ENCODE results near the gene SLC17A4. TPM values are rescaled to one million over a fixed set of nuclear protein-coding genes. Genes with fewer than 3 reads are reported as not detected.

Gene SLC17A4
- not detected for polyA plus RNA-seq (2012; ENCODE audit: missing spikeins)

GRCh38 chr6:25754535-25754934 lies at the start of gene SLC17A4:
TSS of gene SLC17A4 (plus strand) at chr6:25754742. CDS start at chr6:25761963, 7,221 bp downstream.
- no peak for DNase-seq (ENCODE audit: insufficient read length)
- FAIRE-seq = no peak
- no peak for TF ChIP-seq TAF1 (IDR thresholded peaks at IDR 0.05; ENCODE audit: borderline replicate concordance, low read depth, low read length)
- no peak for TF ChIP-seq POLR2A (IDR thresholded peaks at IDR 0.05; ENCODE audit: low read depth, low read length)
- TF ChIP-seq POLR2AphosphoS5 (IDR thresholded peaks at IDR 0.05; ENCODE audit: low read depth, low read length) = no peak

- no peak for TF ChIP-seq POLR2AphosphoS5 (IDR thresholded peaks at IDR 0.05; ENCODE audit: low read depth, low read length)
- TF ChIP-seq TAF1 (IDR thresholded peaks at IDR 0.05; ENCODE audit: borderline replicate concordance, low read depth, low read length) = no peak
- no peak for TF ChIP-seq POLR2A (IDR thresholded peaks at IDR 0.05; ENCODE audit: low read depth, low read length)
- FAIRE-seq = no peak
- no peak for DNase-seq (ENCODE audit: insufficient read length)
These were observed 48.1 kb upstream of the SLC17A4 start for GRCh38 chr6:25706314-25707014.

- FAIRE-seq = no peak
- no peak for TF ChIP-seq POLR2A (IDR thresholded peaks at IDR 0.05; ENCODE audit: low read depth, low read length)
- TF ChIP-seq POLR2AphosphoS5 (IDR thresholded peaks at IDR 0.05; ENCODE audit: low read depth, low read length) = no peak
- TF ChIP-seq TAF1 (IDR thresholded peaks at IDR 0.05; ENCODE audit: borderline replicate concordance, low read depth, low read length) = no peak
- DNase-seq (ENCODE audit: insufficient read length) = no peak
These were observed 44.8 kb upstream of the SLC17A4 start for GRCh38 chr6:25709761-25710160.

- no peak for FAIRE-seq
- DNase-seq (ENCODE audit: insufficient read length) = no peak
- TF ChIP-seq POLR2A (IDR thresholded peaks at IDR 0.05; ENCODE audit: low read depth, low read length) (no peak), POLR2AphosphoS5 (IDR thresholded peaks at IDR 0.05; ENCODE audit: low read depth, low read length) (no peak), TAF1 (IDR thresholded peaks at IDR 0.05; ENCODE audit: borderline replicate concordance, low read depth, low read length) (no peak)
These were observed 44.3 kb upstream of the SLC17A4 start for GRCh38 chr6:25710287-25710686.

- DNase-seq (ENCODE audit: insufficient read length) = no peak
- no peak for TF ChIP-seq TAF1 (IDR thresholded peaks at IDR 0.05; ENCODE audit: borderline replicate concordance, low read depth, low read length)
- TF ChIP-seq POLR2A (IDR thresholded peaks at IDR 0.05; ENCODE audit: low read depth, low read length) = no peak
- TF ChIP-seq POLR2AphosphoS5 (IDR thresholded peaks at IDR 0.05; ENCODE audit: low read depth, low read length) = no peak
These were observed 40.7 kb upstream of the SLC17A4 start for GRCh38 chr6:25713824-25714223.

GRCh38 chr6:25714765-25715164 lies 39.8 kb upstream of the SLC17A4 start:
- DNase-seq (ENCODE audit: insufficient read length) (no peak), FAIRE-seq (no peak)
- TF ChIP-seq POLR2A (IDR thresholded peaks at IDR 0.05; ENCODE audit: low read depth, low read length) = no peak
- no peak for TF ChIP-seq TAF1 (IDR thresholded peaks at IDR 0.05; ENCODE audit: borderline replicate concordance, low read depth, low read length)
- TF ChIP-seq POLR2AphosphoS5 (IDR thresholded peaks at IDR 0.05; ENCODE audit: low read depth, low read length) = no peak

More at GRCh38 chr6:25713824-25714223, 40.7 kb upstream of the SLC17A4 start:
- FAIRE-seq = no peak

GRCh38 chr6:25715794-25716193 lies 38.7 kb upstream of the SLC17A4 start:
- FAIRE-seq (no peak), DNase-seq (ENCODE audit: insufficient read length) (no peak)
- no peak for TF ChIP-seq POLR2A (IDR thresholded peaks at IDR 0.05; ENCODE audit: low read depth, low read length)
- TF ChIP-seq POLR2AphosphoS5 (IDR thresholded peaks at IDR 0.05; ENCODE audit: low read depth, low read length) = no peak
- TF ChIP-seq TAF1 (IDR thresholded peaks at IDR 0.05; ENCODE audit: borderline replicate concordance, low read depth, low read length) = no peak

- no peak for DNase-seq (ENCODE audit: insufficient read length)
- no peak for TF ChIP-seq POLR2A (IDR thresholded peaks at IDR 0.05; ENCODE audit: low read depth, low read length)
- no peak for TF ChIP-seq TAF1 (IDR thresholded peaks at IDR 0.05; ENCODE audit: borderline replicate concordance, low read depth, low read length)
- TF ChIP-seq POLR2AphosphoS5 (IDR thresholded peaks at IDR 0.05; ENCODE audit: low read depth, low read length) = no peak
- no peak for FAIRE-seq
These were observed 36.4 kb upstream of the SLC17A4 start for GRCh38 chr6:25717866-25718740.

- DNase-seq (ENCODE audit: insufficient read length) = no peak
- FAIRE-seq = no peak
- TF ChIP-seq TAF1 (IDR thresholded peaks at IDR 0.05; ENCODE audit: borderline replicate concordance, low read depth, low read length) (no peak), POLR2AphosphoS5 (IDR thresholded peaks at IDR 0.05; ENCODE audit: low read depth, low read length) (no peak), POLR2A (IDR thresholded peaks at IDR 0.05; ENCODE audit: low read depth, low read length) (no peak)
These were observed 28.2 kb upstream of the SLC17A4 start for GRCh38 chr6:25726122-25726911.

- DNase-seq (ENCODE audit: insufficient read length) (no peak), FAIRE-seq (no peak)
- no peak for TF ChIP-seq POLR2AphosphoS5 (IDR thresholded peaks at IDR 0.05; ENCODE audit: low read depth, low read length)
- TF ChIP-seq TAF1 (IDR thresholded peaks at IDR 0.05; ENCODE audit: borderline replicate concordance, low read depth, low read length) = no peak
- no peak for TF ChIP-seq POLR2A (IDR thresholded peaks at IDR 0.05; ENCODE audit: low read depth, low read length)
These were observed 27.5 kb upstream of the SLC17A4 start for GRCh38 chr6:25727028-25727427.

GRCh38 chr6:25730907-25731306 lies 23.6 kb upstream of the SLC17A4 start:
- no peak for FAIRE-seq

More at GRCh38 chr6:25730907-25731306, 23.6 kb upstream of the SLC17A4 start:
- no peak for TF ChIP-seq POLR2AphosphoS5 (IDR thresholded peaks at IDR 0.05; ENCODE audit: low read depth, low read length)
- no peak for TF ChIP-seq TAF1 (IDR thresholded peaks at IDR 0.05; ENCODE audit: borderline replicate concordance, low read depth, low read length)
- no peak for DNase-seq (ENCODE audit: insufficient read length)
